Measurements from ENCODE around the gene ZFAND5. TPM values are rescaled to one million over a fixed set of nuclear protein-coding genes. Genes with fewer than 3 reads are reported as not detected.

Gene ZFAND5
- total and polyA plus RNA-seq, 7 donors, result 49.5 to 307 (median 126) TPM

- no peak for DNase-seq
- intact Hi-C loops (cut with DNase I), result no loop called here
- Histone ChIP-seq H3K9me3 (no peaks in the 10 kb centered on the region), H3K36me3 (no peaks in the 10 kb centered on the region), H3K4me1 (no peaks in the 10 kb centered on the region), H3K4me3 (no peak overlapping the region), H3K27me3 (no peaks in the 10 kb centered on the region), H3K27ac (no peak overlapping the region)
- TF ChIP-seq POLR2AphosphoS5 (IDR thresholded peaks at IDR 0.05) (no peak), POLR2A (IDR thresholded peaks at IDR 0.05) (no peak), EP300 (IDR thresholded peaks at IDR 0.05) (no peak)
- TF ChIP-seq, protein P1, sequence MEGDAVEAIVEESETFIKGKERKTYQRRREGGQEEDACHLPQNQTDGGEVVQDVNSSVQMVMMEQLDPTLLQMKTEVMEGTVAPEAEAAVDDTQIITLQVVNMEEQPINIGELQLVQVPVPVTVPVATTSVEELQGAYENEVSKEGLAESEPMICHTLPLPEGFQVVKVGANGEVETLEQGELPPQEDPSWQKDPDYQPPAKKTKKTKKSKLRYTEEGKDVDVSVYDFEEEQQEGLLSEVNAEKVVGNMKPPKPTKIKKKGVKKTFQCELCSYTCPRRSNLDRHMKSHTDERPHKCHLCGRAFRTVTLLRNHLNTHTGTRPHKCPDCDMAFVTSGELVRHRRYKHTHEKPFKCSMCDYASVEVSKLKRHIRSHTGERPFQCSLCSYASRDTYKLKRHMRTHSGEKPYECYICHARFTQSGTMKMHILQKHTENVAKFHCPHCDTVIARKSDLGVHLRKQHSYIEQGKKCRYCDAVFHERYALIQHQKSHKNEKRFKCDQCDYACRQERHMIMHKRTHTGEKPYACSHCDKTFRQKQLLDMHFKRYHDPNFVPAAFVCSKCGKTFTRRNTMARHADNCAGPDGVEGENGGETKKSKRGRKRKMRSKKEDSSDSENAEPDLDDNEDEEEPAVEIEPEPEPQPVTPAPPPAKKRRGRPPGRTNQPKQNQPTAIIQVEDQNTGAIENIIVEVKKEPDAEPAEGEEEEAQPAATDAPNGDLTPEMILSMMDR (IDR thresholded peaks at IDR 0.05), result no peak
- WGBS, 2 donors, result 82 to 85% methylated on average over 2 of the region's 2 CpGs
Measured at GRCh38 chr9:72402744-72403143, 37.7 kb upstream of the ZFAND5 start.

DNA sequence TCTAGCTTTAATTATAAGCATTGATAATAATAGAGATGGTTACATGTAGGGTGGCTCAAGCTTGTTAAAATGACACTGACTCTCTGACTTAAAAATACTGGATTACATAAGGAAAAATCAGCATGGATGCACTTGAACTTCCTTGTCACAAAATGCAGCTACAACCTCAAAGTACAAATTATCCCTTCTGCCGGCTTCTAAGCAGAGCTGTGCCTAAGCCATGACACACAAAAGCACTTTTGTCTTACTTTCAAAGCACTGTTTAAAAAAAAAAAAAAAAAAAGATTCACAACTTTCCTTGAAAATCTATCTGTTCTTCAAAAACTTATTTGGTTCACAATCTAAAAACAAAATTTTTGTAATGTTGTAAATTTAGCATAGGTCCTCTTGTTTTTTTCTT, 36.4 kb upstream of the ZFAND5 start:
- H3K36me3 ChIP-seq, result no peaks in the 10 kb centered on the region
- no peak for TF ChIP-seq POLR2AphosphoS5 (IDR thresholded peaks at IDR 0.05)
- no peak for TF ChIP-seq EP300 (IDR thresholded peaks at IDR 0.05)
- no peak for TF ChIP-seq POLR2A (IDR thresholded peaks at IDR 0.05)
- no peaks in the 10 kb centered on the region for H3K9me3 ChIP-seq
- DNase-seq, result no peak
- intact Hi-C loops (cut with DNase I), result no loop called here
- no peak overlapping the region for H3K4me3 ChIP-seq
- H3K27ac ChIP-seq, result no peak overlapping the region
- 21 to 75% methylated on average over 1 of the region's 1 CpG for WGBS, 2 donors
- no peaks in the 10 kb centered on the region for H3K27me3 ChIP-seq
- H3K4me1 ChIP-seq, result peaks cover 0 to 12% (median 10%) of the 10 kb centered on the region in 4 donors

- intact Hi-C loops (cut with DNase I), result no loop called here
- H3K4me3 ChIP-seq, result no peak overlapping the region
- 89 to 91% methylated on average over 2 of the region's 2 CpGs for WGBS, 2 donors
Measured at GRCh38 chr9:72400866-72401265, 35.9 kb upstream of the ZFAND5 start.

DNA sequence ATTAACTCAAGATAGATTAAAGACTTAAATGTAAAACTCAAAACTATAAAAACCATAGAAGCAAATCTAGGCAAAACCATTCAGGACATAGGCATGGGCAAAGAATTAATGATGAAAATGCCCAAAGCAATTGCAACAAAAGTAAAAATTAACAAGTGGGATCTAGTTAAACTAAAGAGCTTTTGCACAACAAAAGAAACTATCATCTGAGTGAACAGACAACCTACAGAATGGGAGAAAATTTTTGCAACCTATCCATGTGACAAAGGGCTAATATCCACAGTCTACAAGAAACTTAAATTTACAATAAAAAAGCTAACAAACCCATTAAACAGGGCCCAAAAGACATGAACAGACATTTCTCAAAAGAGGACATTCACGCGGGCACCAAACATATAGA, 34.4 kb upstream of the ZFAND5 start:
- no peak overlapping the region for H3K27ac ChIP-seq
- peaks cover 0 to 21% (median 20%) of the 10 kb centered on the region in 4 donors for H3K4me1 ChIP-seq
- H3K4me3 ChIP-seq, result no peak overlapping the region
- no peak for TF ChIP-seq EP300 (IDR thresholded peaks at IDR 0.05)
- TF ChIP-seq POLR2A (IDR thresholded peaks at IDR 0.05), result no peak
- no peak for TF ChIP-seq POLR2AphosphoS5 (IDR thresholded peaks at IDR 0.05)
- TF ChIP-seq, protein P1 (IDR thresholded peaks at IDR 0.05), result no peak
- H3K9me3 ChIP-seq, result no peaks in the 10 kb centered on the region
- H3K36me3 ChIP-seq, result no peaks in the 10 kb centered on the region
- DNase-seq, result no peak
- no peaks in the 10 kb centered on the region for H3K27me3 ChIP-seq
- intact Hi-C loops (cut with DNase I), result no loop called here
- 96 to 99% methylated on average over 2 of the region's 2 CpGs for WGBS, 2 donors

More at GRCh38 chr9:72400866-72401265, 35.9 kb upstream of the ZFAND5 start:
- Histone ChIP-seq H3K27me3 (no peaks in the 10 kb centered on the region), H3K4me1 (peaks cover 0 to 17% (median 15%) of the 10 kb centered on the region in 4 donors), H3K9me3 (no peaks in the 10 kb centered on the region), H3K36me3 (no peaks in the 10 kb centered on the region), H3K27ac (no peak overlapping the region)
- DNase-seq, result no peak
- TF ChIP-seq POLR2A (IDR thresholded peaks at IDR 0.05) (no peak), EP300 (IDR thresholded peaks at IDR 0.05) (no peak), POLR2AphosphoS5 (IDR thresholded peaks at IDR 0.05) (no peak)
- TF ChIP-seq, protein P1 (IDR thresholded peaks at IDR 0.05), result no peak

GRCh38 chr9:72396247-72397091, 31.5 kb upstream of the ZFAND5 start:
- no peak for DNase-seq
- Histone ChIP-seq H3K36me3 (no peaks in the 10 kb centered on the region), H3K4me3 (no peak overlapping the region), H3K4me1 (peaks cover 0 to 21% (median 20%) of the 10 kb centered on the region in 4 donors), H3K9me3 (no peaks in the 10 kb centered on the region), H3K27me3 (no peaks in the 10 kb centered on the region), H3K27ac (peak overlapping the region; percentile 4 to 61 (median 46))
- TF ChIP-seq, protein P1 (IDR thresholded peaks at IDR 0.05), result no peak
- TF ChIP-seq POLR2AphosphoS5 (IDR thresholded peaks at IDR 0.05), result peak in 2 of 4 donors; percentile 9 to 12
- intact Hi-C loops (cut with DNase I), result no loop called here
- WGBS, 2 donors, result 12 to 48% methylated on average over 7 of the region's 7 CpGs
